ENCODE measurements around the gene GPR150.
"Not testable (repeated sequence)": the region's sequence is repeated elsewhere in the genome, so short reads cannot be mapped to it uniquely, and the experiment has no call there.

The GPR150 gene

DNA sequence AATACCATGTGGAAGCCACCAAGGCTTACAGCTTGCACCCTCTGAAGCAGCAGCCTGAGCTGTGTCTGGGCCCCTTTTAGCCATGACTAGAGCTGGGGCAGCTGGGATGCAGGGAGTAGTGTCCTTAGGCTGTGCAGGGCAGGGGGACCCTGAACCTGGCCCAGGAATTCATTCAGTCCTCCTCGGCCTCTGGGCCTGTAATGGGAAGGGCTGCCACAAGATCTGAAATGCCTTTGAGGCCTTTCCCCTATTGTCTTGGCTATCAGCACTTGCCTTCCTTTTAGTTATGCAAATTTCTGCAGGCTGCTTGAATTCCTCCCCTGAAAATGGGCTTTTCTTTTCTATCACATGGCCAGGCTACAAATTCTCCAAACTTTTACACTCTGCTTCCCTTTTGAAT is 9.0 kb downstream of the GPR150 start:
- H3K27me3 ChIP-seq (ENCODE audit: insufficient read depth, low read length), result peaks cover 3% of the 10 kb centered on the region
- no peak overlapping the region for H2AFZ ChIP-seq (ENCODE audit: low read depth, low read length)
- H3K4me1 ChIP-seq (ENCODE audit: insufficient read depth, low read length), result no peaks in the 10 kb centered on the region
- H3K9me3 ChIP-seq (ENCODE audit: low read length), result peaks cover 5% of the 10 kb centered on the region
- no peaks in the 10 kb centered on the region for H3K36me3 ChIP-seq (ENCODE audit: insufficient read depth, low read length)
- H3K4me3 ChIP-seq (ENCODE audit: low read length), result no peak overlapping the region

DNA sequence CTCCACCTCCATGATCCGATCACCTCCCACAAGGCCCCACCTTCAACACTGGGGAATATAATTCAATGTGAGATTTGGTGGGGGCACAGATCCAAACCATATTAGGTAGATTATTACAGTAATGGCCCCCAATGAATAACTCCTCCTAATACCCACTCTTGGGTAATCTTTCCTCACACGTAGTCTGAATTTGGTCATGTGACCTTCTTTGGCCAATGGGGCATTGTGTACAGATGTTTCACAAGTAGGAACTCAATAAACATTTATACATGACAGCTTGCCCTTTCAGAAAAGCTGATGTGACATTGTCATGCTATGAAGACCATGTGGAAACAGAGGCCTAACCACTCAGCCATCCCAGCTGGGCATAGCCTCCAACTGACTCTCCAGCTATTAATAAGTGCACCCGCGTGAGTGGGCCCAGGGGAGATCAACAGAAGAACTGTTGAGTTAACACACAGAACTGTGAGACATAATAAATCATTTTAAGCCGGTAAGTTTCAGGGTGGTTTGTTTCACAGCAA is 10.6 kb downstream of the GPR150 start:
- Histone ChIP-seq H2AFZ (ENCODE audit: low read depth, low read length) (no peak overlapping the region), H3K9me3 (ENCODE audit: low read length) (peaks cover 5% of the 10 kb centered on the region), H3K4me3 (ENCODE audit: low read length) (no peak overlapping the region), H3K27me3 (ENCODE audit: insufficient read depth, low read length) (peaks cover 1% of the 10 kb centered on the region), H3K36me3 (ENCODE audit: insufficient read depth, low read length) (no peaks in the 10 kb centered on the region), H3K4me1 (ENCODE audit: insufficient read depth, low read length) (no peaks in the 10 kb centered on the region)

DNA sequence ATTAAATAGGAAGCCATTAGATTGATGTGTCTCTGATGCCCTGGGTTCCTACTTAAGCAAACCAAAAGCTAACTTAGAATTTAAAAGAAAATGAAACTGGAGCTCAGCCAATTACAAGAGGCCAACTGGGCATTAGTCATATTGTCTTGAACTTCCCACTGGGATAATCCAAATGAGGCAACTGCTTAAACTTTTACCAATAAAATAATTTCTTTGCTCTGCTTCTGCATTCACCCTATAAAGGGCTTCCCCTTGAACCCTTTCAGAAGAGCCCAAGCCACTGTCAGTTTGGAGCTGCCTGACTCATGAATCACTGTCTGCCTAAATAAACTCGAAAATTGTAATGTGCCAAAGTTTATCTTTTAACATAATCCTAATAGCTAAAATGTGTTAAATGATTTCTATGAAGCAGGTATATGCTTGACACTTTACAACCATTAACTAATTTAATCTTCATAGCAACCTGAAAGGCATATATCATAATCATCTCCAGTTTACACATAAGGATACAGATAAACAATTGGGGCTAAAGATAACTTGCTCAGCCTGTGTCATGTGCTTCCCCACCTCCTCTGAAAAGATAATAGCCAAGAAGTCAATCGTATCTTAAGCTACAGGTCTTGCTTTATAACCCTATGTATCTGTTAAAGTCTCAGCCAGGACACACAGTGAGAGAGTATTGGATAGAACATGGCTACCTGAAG is 11.5 kb downstream of the GPR150 start:
- H3K4me1 ChIP-seq (ENCODE audit: insufficient read depth, low read length), result no peaks in the 10 kb centered on the region
- no peaks in the 10 kb centered on the region for H3K36me3 ChIP-seq (ENCODE audit: insufficient read depth, low read length)
- H3K4me3 ChIP-seq (ENCODE audit: low read length), result no peak overlapping the region
- H2AFZ ChIP-seq (ENCODE audit: low read depth, low read length), result no peak overlapping the region
- peaks cover 5% of the 10 kb centered on the region for H3K9me3 ChIP-seq (ENCODE audit: low read length)
- no peaks in the 10 kb centered on the region for H3K27me3 ChIP-seq (ENCODE audit: insufficient read depth, low read length)

DNA sequence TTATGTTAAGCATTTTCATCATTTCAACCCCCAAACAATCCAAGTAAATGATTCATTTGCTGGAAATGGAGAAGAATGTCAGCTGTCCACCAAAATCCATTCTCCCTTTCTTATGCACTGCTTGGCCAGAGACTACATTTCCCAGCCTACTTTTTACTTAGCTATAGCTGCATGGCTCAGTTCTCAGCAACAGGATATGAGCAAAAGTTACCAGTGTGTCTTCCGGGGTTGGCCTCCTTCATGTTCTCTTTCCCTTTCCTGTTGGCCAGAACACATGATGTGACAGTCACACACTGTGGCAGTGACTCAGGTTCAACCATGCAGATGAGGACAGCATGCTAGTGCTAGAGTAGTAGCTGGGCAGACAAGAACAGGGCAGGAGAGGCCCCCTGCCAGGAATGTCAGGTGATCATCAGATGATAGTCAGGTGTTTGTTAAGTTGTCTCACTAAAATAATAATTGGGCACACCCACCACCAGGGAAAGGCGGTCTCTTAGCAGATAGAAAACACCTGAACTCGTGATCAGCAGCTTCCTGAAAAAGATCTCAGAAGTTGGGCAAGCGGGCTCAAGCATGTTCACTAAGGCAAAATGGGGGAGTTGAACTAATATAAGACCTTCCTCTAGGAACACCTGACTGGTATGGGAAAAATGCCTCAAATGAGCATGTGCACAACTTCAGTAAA is 12.2 kb downstream of the GPR150 start:
- Histone ChIP-seq H3K4me3 (ENCODE audit: low read length) (no peak overlapping the region), H3K4me1 (ENCODE audit: insufficient read depth, low read length) (no peaks in the 10 kb centered on the region), H3K27me3 (ENCODE audit: insufficient read depth, low read length) (no peaks in the 10 kb centered on the region)

DNA sequence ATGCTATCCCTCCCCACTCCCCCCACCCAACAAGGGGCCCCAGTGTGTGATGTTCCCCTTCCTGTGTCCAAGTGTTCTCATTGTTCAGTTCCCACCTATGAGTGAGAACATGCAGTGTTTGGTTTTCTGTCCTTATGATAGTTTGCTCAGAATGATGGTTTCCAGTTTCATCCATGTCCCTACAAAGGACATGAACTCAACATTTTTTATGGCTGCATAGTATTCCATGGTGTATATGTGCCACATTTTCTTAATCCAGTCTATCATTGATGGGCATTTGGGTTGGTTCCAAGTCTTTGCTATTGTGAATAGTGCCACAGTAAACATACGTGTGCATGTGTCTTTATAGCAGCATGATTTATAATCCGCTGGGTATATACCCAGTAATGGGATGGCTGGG is 13.1 kb downstream of the GPR150 start:
- H3K36me3 ChIP-seq (ENCODE audit: insufficient read depth, low read length); H3K4me3 ChIP-seq (ENCODE audit: low read length); H3K27me3 ChIP-seq (ENCODE audit: insufficient read depth, low read length); H3K4me1 ChIP-seq (ENCODE audit: insufficient read depth, low read length); H3K9me3 ChIP-seq (ENCODE audit: low read length); H2AFZ ChIP-seq (ENCODE audit: low read depth, low read length): not testable (repeated sequence)

More for the DNA sequence above, 12.2 kb downstream of the GPR150 start:
- H2AFZ ChIP-seq (ENCODE audit: low read depth, low read length), result no peak overlapping the region
- no peaks in the 10 kb centered on the region for H3K36me3 ChIP-seq (ENCODE audit: insufficient read depth, low read length)
- peaks cover 3% of the 10 kb centered on the region for H3K9me3 ChIP-seq (ENCODE audit: low read length)

DNA sequence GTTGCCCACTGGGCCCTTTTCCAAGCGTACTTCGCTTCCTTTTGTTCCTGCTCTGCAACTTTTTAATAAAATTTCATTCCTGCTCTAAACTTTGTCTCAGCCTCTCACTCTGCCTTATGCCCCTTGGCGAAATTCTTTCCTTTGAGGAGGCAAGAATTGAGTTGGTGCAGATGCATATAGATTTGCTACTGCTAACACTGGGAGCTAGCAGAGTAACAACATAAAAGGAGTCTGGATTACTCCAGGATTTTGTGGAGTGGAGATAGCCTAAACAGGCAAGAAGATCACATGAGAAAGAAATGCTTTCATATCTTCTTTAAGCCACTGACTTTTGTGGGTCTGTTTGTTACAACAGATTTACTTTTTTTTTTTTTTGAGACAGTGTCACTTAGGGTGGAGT is 13.8 kb downstream of the GPR150 start:
- Histone ChIP-seq H3K27me3 (ENCODE audit: insufficient read depth, low read length) (peaks cover 4% of the 10 kb centered on the region), H2AFZ (ENCODE audit: low read depth, low read length) (no peak overlapping the region), H3K4me1 (ENCODE audit: insufficient read depth, low read length) (no peaks in the 10 kb centered on the region), H3K9me3 (ENCODE audit: low read length) (peaks cover under 1% of the 10 kb centered on the region), H3K4me3 (ENCODE audit: low read length) (no peak overlapping the region), H3K36me3 (ENCODE audit: insufficient read depth, low read length) (no peaks in the 10 kb centered on the region)

DNA sequence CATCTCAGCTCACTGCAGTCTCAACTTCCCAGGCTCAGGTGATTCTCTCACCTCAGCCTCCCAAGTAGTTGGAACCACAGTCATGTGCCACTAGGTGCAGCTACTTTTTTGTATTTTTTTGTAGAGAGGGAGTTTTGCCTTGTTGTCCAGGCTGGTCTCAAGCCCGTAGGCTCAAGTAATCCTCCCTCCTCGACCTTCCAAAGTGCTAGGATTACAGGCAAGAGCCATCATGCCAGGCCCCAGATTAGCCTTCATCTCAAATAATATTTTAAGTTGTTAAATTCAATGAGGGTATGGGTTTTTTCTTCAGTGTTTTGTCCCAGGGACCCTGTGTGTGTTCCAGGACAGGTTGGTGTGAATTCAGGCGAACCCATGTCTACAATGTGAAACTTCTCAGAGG is 14.2 kb downstream of the GPR150 start:
- H3K4me1 ChIP-seq (ENCODE audit: insufficient read depth, low read length), result no peaks in the 10 kb centered on the region
- no peak overlapping the region for H3K4me3 ChIP-seq (ENCODE audit: low read length)
- no peaks in the 10 kb centered on the region for H3K9me3 ChIP-seq (ENCODE audit: low read length)
- no peak overlapping the region for H2AFZ ChIP-seq (ENCODE audit: low read depth, low read length)
- no peaks in the 10 kb centered on the region for H3K36me3 ChIP-seq (ENCODE audit: insufficient read depth, low read length)
- H3K27me3 ChIP-seq (ENCODE audit: insufficient read depth, low read length), result peaks cover 4% of the 10 kb centered on the region

DNA sequence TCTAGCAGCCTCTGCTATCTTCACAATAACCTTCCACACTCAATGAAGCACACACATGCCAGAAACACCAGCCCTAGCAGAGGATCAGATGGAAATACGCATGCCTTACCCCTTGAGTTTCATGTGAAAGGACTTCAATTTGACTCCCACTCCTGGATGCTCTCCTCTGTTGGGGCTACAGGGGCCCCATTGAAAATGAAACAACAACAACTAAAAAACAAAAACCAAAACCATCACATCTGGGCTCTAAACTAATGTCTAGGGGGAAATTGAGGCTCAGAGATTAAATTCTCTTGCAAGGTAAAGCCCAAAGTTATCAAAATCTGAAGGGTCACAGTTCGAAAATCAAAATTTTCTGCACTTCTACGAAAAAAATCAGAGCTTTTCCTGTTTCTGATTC is 18.7 kb downstream of the GPR150 start:
- H3K36me3 ChIP-seq (ENCODE audit: insufficient read depth, low read length), result no peaks in the 10 kb centered on the region
- H3K4me3 ChIP-seq (ENCODE audit: low read length), result no peak overlapping the region
- H3K9me3 ChIP-seq (ENCODE audit: low read length), result no peaks in the 10 kb centered on the region
- H3K27me3 ChIP-seq (ENCODE audit: insufficient read depth, low read length), result peaks cover 6% of the 10 kb centered on the region
- no peaks in the 10 kb centered on the region for H3K4me1 ChIP-seq (ENCODE audit: insufficient read depth, low read length)
- H2AFZ ChIP-seq (ENCODE audit: low read depth, low read length), result no peak overlapping the region

DNA sequence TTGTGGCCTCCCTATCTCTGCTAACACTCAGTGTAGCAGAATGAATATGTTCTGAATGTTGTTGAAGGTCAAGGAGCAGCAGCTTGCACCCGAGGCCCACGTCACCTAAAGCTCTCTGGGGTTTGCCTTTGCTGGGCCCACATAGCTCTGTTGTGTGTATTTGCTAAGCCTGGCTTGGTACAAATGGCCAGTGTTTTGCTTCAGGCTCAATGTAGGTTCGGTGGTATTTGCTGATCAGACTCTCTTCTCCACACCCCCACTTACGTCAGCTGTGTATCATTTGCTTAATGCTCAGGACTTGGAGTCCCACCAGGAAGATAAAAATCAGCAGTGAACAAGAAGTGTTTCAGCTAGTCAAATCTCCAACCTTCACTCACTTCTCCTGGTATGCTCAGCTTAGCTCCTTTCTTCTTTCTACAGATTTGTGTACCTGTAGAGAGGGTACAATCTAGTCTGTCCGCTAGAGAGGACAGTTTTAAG is 21.9 kb downstream of the GPR150 start:
- Histone ChIP-seq H3K36me3 (ENCODE audit: insufficient read depth, low read length) (no peaks in the 10 kb centered on the region), H3K4me1 (ENCODE audit: insufficient read depth, low read length) (no peaks in the 10 kb centered on the region), H3K27me3 (ENCODE audit: insufficient read depth, low read length) (peaks cover 6% of the 10 kb centered on the region), H2AFZ (ENCODE audit: low read depth, low read length) (no peak overlapping the region), H3K9me3 (ENCODE audit: low read length) (no peaks in the 10 kb centered on the region), H3K4me3 (ENCODE audit: low read length) (no peak overlapping the region)

DNA sequence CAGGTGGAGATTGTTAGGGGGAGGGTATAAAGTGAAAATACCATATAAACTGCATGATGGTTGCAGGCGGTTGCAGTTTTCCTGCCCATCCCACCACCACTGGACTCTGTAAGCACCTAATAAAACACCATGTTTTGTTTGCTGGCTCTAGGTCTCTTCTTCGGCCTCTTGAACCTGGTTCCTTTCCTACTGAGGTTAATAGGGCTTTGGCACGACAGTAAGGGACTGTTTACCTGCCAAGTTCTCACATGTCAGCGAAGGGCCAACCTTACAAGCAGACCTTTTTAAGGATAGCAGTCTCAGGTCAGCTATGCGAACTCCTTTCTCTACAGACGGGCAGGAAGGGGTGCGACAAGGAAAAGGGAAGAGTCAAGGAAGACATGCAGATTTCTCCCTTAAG is 23.3 kb downstream of the GPR150 start:
- Histone ChIP-seq H2AFZ (ENCODE audit: low read depth, low read length) (no peak overlapping the region), H3K9me3 (ENCODE audit: low read length) (no peaks in the 10 kb centered on the region), H3K27me3 (ENCODE audit: insufficient read depth, low read length) (peaks cover 6% of the 10 kb centered on the region), H3K4me1 (ENCODE audit: insufficient read depth, low read length) (no peaks in the 10 kb centered on the region), H3K4me3 (ENCODE audit: low read length) (no peak overlapping the region), H3K36me3 (ENCODE audit: insufficient read depth, low read length) (no peaks in the 10 kb centered on the region)

DNA sequence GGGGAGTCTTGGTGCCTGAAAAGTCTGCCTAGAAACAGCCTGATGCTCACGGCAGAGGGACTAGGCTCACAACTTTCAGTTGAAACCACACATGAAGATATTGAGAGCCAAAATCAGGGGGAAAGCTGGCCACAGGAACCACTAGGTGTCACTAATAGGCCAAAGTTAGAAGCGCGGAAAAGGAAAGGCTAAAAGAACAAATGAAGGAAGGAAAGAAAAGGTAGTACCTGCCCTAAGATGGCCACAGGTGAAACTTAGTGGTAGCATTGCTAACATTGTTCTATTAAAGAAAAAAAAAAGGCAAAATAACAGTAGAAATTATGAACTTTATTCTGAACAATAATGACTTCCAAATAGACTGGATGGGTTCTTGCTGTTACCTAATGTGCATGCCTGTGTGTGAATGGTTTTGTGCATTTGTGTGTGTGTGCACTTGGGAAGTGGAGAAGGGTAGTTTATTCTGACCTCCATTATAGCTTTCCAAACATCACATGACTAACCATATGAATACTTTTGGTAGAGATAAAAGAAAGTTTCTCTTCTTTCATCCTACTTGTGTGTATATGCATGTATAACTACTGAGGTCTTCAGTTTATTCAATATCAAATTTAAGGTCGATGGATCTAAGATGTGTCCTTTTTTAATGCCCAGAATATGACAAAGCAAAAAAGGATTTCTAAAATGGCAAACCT is 24.6 kb downstream of the GPR150 start:
- Histone ChIP-seq H3K36me3 (ENCODE audit: insufficient read depth, low read length) (no peaks in the 10 kb centered on the region), H2AFZ (ENCODE audit: low read depth, low read length) (no peak overlapping the region), H3K4me1 (ENCODE audit: insufficient read depth, low read length) (no peaks in the 10 kb centered on the region), H3K4me3 (ENCODE audit: low read length) (no peak overlapping the region), H3K27me3 (ENCODE audit: insufficient read depth, low read length) (peaks cover 2% of the 10 kb centered on the region), H3K9me3 (ENCODE audit: low read length) (no peaks in the 10 kb centered on the region)

DNA sequence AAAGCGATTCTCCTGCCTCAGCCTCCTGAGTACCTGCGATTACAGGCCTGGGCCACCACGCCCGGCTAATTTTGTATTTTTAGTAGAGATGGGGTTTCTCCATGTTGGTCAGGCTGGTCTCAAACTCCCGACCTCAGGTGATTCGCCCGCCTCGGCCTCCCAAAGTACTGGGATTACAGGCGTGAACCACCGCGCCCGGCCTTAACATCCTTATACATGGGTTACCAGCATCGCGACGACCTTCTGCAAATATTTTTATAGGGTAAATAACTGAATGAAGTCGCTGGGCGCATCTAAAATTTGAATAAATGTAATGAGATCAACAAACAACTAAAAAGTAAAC is 26.3 kb downstream of the GPR150 start:
- H3K36me3 ChIP-seq (ENCODE audit: insufficient read depth, low read length); H3K4me1 ChIP-seq (ENCODE audit: insufficient read depth, low read length); H3K4me3 ChIP-seq (ENCODE audit: low read length); H3K9me3 ChIP-seq (ENCODE audit: low read length); H3K27me3 ChIP-seq (ENCODE audit: insufficient read depth, low read length); H2AFZ ChIP-seq (ENCODE audit: low read depth, low read length): not testable (repeated sequence)
